ENCODE measurements around the gene AGXT. TPM values are rescaled to one million over a fixed set of nuclear protein-coding genes. Genes with fewer than 3 reads are reported as not detected.

The AGXT gene
- total RNA-seq, 1 donor from 2014 or later = not detected

- DNase-seq (ENCODE audit: low spot score) = no peak
- no peak for TF ChIP-seq CTCF (IDR thresholded peaks at IDR 0.05; ENCODE audit: unreplicated experiment)
- peaks cover 5% of the 10 kb centered on the region for H3K27me3 Mint-ChIP-seq (ENCODE audit: unreplicated experiment)
- no peaks in the 10 kb centered on the region for H3K4me1 Mint-ChIP-seq (ENCODE audit: unreplicated experiment)
- H3K9me3 Mint-ChIP-seq (ENCODE audit: unreplicated experiment) = no peaks in the 10 kb centered on the region
- no peak overlapping the region for H3K27ac Mint-ChIP-seq (ENCODE audit: unreplicated experiment)
- H3K4me3 Mint-ChIP-seq (ENCODE audit: unreplicated experiment) = no peak overlapping the region
- no peaks in the 10 kb centered on the region for H3K36me3 Mint-ChIP-seq (ENCODE audit: low read depth, unreplicated experiment)
These were observed 3.9 kb downstream of the AGXT start for GRCh38 chr2:240872317-240873097.

- Mint-ChIP-seq H3K36me3 (ENCODE audit: low read depth, unreplicated experiment) (no peaks in the 10 kb centered on the region), H3K9me3 (ENCODE audit: unreplicated experiment) (no peaks in the 10 kb centered on the region), H3K4me3 (ENCODE audit: unreplicated experiment) (no peak overlapping the region), H3K4me1 (ENCODE audit: unreplicated experiment) (no peaks in the 10 kb centered on the region), H3K27ac (ENCODE audit: unreplicated experiment) (no peak overlapping the region), H3K27me3 (ENCODE audit: unreplicated experiment) (peaks cover 5% of the 10 kb centered on the region)
- DNase-seq (ENCODE audit: low spot score) = no peak
- TF ChIP-seq CTCF (IDR thresholded peaks at IDR 0.05; ENCODE audit: unreplicated experiment) = no peak
These were observed 4.6 kb downstream of the AGXT start for GRCh38 chr2:240873098-240873788.

- no peaks in the 10 kb centered on the region for H3K4me1 Mint-ChIP-seq (ENCODE audit: unreplicated experiment)
- H3K4me3 Mint-ChIP-seq (ENCODE audit: unreplicated experiment) = no peak overlapping the region
- no peak for TF ChIP-seq CTCF (IDR thresholded peaks at IDR 0.05; ENCODE audit: unreplicated experiment)
- H3K9me3 Mint-ChIP-seq (ENCODE audit: unreplicated experiment) = no peaks in the 10 kb centered on the region
- no peaks in the 10 kb centered on the region for H3K36me3 Mint-ChIP-seq (ENCODE audit: low read depth, unreplicated experiment)
- H3K27ac Mint-ChIP-seq (ENCODE audit: unreplicated experiment) = no peak overlapping the region
- H3K27me3 Mint-ChIP-seq (ENCODE audit: unreplicated experiment) = peaks cover 5% of the 10 kb centered on the region
- DNase-seq (ENCODE audit: low spot score) = no peak
These were observed 5.4 kb downstream of the AGXT start for GRCh38 chr2:240873805-240874714.

GRCh38 chr2:240874715-240875227 lies 6.1 kb downstream of the AGXT start:
- TF ChIP-seq CTCF (IDR thresholded peaks at IDR 0.05; ENCODE audit: unreplicated experiment) = no peak

More at GRCh38 chr2:240874715-240875227, 6.1 kb downstream of the AGXT start:
- no peaks in the 10 kb centered on the region for H3K4me1 Mint-ChIP-seq (ENCODE audit: unreplicated experiment)
- H3K4me3 Mint-ChIP-seq (ENCODE audit: unreplicated experiment) = no peak overlapping the region
- no peak for DNase-seq (ENCODE audit: low spot score)
- peaks cover 5% of the 10 kb centered on the region for H3K27me3 Mint-ChIP-seq (ENCODE audit: unreplicated experiment)
- no peak overlapping the region for H3K27ac Mint-ChIP-seq (ENCODE audit: unreplicated experiment)
- no peaks in the 10 kb centered on the region for H3K36me3 Mint-ChIP-seq (ENCODE audit: low read depth, unreplicated experiment)
- no peaks in the 10 kb centered on the region for H3K9me3 Mint-ChIP-seq (ENCODE audit: unreplicated experiment)
